IPS-NIHi7 (cell line): ENCODE data around the gene CYTH2.

Experiments
- DNase-seq: peaks from one replicate; pipeline ENCODE4 v3.0.0; 2012; ENCODE audit warnings: mixed read lengths; ENCODE audit errors: extremely low spot score

Gene CYTH2

GRCh38 chr19:48493718-48494401 is 24.7 kb downstream of the CYTH2 start:
- DNase-seq = no peak

DNA sequence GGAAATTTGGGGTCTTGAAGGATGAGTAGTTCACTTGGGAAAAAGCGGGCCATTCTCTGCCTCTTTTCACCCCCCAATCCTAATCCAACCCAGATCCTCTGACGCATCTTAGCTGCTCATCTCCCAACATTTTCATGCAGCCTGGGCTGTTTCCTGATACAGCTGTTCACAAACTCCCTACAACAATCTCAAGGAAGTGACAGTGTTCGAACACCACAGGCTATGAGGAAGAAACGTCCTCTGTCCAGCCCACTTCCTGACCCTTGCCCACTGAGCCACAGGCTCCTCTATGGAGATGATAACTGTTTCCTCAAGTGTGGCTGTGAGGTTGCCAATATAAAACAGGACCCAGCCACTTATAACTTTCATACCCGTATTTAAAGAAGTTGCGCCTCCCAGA is 26.2 kb downstream of the CYTH2 start:
- DNase-seq = no peak

- DNase-seq = no peak
Measured at GRCh38 chr19:48496959-48497727, 28.0 kb downstream of the CYTH2 start.

- DNase-seq = no peak
Measured at GRCh38 chr19:48497728-48498594, 28.8 kb downstream of the CYTH2 start.

DNA sequence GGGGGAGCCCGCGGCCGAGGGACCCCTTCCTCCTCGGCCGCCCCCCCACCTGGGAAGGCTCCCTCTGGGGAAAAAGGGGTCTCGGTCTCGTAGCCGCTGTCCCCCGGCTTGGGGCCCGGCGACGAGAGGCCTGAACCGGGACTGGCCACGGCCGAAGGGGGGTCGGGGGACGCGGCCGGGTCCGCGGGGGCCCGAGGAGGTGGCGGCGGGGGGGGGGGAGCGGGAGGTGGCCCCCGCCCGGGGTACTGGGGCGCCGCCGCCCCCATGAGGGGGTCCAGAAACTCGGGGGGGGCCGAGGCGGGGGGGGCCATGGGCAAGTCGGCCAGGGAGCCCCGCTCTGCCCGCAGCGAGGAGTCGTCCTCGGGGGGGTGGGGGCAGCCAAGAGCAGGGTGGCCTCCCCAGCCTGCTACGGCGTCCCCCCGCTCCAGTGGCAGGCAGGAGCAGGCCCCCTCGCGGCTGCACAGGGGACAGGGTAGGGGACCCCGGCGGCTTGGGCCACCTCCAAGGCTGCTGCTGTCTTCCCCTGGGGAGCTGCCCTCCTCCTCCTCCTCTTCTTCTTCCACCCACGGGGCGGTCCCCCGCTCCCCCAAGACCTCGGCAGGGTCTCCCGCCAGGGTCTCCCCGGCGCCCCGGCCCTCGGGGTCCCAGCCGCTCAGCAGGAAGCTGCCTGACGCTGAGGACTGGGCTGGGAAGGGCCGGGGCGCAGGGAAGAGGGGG is 29.6 kb downstream of the CYTH2 start:
- DNase-seq = no peak

DNA sequence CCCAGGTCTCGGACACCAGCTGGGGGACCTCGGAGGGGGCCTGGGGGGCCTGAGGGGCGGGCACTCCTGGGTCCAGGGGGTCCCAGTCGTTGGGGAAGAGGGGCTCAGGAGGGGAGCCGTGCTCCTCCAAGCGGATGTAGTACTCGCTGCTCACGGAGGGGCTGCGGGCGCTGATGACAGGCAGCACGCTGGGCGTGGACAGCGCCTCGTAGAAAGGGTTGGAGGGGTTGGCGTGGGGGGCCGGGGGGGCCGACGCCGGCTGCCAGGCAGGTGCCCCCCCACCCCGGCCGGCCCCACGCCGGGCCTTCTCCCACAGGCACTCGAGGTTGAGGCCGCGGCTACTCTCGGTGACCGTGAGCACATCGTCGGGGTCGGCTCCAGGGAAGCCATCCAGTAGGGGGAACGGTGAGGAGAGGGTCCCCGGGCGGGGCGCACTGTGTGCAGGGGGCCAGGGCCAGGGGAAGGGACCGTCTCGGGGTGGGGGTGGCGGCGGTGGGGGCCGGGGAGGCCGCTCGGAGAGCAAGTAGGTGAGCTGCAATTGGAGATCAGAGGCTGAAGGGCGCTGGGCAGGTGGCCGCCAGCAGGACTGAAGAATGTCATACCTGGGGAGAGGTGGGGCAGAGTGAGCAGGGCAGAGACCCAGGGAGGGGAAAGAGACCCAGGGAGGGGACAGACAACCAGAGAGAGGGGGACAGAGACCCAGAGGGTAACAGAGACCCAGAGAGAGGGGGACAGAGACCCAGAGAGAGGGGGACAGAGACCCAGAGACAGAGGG is 30.3 kb downstream of the CYTH2 start:
- no peak for DNase-seq

- DNase-seq = no peak
Measured at GRCh38 chr19:48500830-48501493, 31.8 kb downstream of the CYTH2 start.

DNA sequence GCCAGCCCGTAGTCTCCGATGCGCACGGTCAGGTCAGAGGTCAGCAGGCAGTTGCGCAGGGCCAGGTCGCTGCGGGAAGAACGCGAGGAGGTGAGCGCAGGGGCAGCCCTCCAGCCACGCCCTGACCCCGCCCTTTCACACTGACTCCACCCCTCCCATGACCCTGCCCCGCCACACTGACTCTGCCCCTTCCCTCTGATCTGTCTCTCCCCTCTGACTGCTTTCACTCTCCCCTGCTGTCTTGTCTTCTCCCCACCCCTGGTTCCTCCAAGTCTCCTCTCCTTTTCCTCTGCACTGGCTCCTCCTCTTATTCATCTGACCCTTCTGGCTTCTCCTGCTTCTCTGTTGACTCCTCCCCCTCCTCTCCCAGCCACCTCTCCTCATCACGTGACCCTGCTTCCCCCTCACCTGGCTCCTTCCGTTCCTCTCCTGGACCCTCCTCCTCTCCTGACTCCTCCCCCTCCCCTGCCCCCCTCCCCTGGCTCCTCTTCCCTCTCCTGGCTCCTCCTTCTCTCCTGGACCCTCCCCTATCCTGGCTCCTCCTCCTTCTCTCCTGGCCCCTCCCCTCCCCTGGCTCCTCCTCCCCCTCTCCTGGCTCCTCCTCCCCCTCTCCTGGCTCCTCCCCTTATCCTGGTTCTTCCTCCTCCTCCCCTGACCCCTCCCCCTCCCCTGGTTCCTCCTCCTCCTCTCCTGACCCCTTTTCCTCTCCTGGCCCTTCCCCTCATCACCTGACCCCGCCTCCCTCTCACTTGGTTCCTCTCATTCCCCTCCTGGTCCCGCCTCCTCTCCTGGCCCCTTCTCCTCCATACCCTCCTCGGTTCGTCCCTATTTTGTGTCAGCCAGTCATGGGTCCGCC is 32.6 kb downstream of the CYTH2 start:
- peak; percentile 95 for DNase-seq

DNA sequence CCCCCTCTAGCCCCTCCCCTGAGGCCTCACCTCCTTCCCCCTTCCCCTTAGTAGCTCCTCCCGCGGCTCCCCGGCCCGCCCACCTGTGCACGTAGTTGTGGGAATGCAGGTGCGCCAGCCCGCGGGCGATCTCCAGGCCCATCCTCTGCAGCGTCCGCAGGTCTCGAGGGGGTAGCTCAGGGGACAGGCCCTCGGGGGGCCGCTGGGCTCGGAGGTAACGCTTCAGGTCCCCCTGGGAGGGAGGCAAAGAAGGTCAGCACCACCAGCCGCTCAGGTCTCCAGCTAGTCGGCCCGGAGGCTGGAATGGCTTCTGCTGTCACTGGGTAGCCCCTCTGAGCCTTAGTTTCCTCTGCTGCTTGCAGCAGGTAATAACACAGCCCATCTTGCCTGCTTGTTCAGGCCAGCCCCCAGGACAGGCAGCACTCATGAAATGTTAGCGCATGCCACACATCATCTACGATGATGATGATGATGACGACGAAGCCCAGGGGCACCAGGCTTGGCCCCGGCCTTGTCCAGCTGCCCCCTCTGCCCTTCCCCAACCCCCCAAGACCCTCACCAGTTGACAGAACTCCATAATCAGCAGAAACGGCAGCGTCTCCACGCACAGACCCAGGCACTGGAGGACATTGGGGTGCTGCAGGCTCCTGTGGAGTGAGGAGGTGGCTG is 33.3 kb downstream of the CYTH2 start:
- DNase-seq = no peak

- DNase-seq = no peak
Measured at GRCh38 chr19:48506138-48506733, 37.1 kb downstream of the CYTH2 start.

DNA sequence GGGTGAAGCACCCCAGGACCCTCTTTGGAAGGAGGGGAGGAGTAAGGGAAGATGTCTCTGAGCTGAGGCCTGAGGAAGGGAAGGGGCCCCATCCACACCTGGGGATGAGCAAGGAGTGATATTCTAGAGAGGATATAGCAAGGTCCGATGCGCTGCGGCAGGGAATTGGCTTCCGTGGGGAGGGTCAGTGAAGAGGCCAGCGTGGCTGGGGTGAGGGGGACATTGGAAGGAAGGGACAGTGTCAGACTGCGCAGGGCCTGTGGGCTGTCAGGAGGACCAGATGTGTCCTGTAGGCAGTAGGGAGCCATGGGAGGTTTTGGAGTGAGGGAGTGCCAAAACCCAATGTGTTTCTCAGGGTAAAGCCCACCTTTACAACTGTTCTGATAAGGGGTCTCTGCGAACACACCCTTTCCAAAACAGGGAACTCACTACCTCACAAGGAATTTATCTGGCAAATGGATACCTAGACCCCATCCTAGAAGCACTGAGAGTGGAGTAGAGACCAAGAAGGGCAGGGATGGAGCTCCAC is 38.8 kb downstream of the CYTH2 start:
- DNase-seq = no peak

DNA sequence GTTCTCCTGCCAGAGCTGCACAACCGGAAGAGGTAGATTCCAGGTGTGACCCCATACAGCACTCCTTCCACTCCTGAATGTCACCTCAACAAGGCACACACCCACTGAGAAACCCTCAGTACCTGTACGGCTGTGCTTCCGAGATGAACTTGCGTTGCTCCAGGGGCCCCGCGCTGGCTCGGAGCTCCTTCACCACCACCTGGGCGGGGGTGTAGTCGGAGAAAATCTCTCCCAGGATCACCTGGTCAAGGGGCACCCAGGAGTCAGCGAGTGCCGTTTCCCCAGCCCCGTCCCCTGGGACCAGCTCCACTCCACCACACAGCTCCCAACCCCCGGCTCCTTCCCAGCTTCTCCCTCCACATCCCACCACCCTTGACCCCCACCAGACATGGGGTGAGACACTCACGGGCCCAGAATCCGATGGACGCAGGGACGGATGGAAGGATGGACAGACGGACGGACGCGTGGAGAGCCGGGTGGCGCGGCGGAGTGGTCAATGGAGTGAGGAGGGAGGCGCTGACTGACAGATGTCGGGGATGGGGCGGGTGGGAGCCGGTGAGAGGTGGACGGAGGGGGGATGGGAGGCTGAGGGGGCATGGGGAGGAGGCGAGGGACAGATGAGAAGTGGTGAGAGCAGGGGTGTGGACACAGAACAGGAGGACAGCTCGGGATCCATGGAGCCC is 39.7 kb downstream of the CYTH2 start:
- no peak for DNase-seq

- peak; percentile 53 for DNase-seq
Measured at GRCh38 chr19:48509467-48510194, 40.5 kb downstream of the CYTH2 start.

- peak; percentile 71 for DNase-seq
Measured at GRCh38 chr19:48510421-48511268, 41.5 kb downstream of the CYTH2 start.

DNA sequence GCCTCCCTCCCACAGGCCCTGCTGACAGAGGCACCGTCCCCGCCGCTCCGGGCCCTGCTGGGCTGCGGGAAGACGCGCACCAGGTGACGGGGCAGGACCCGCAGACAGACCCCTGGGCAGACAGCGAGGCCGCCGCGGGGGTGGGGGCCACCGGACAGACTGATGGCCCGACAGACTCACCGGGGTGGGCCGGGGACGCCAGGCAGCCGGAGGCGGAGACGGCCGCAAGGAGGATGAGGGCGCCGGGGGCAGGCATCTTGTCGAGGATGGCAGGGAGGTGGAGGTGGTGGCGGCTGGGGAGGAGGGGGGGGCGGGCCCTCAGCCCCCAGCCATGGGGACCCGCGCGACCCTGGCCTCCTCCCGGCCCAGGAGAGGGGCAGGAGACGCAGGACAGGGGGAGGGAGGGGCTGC is 42.2 kb downstream of the CYTH2 start:
- DNase-seq = no peak
